HG02610 (cell line): Measurements from ENCODE around the gene GKN1.

Experiments
- ATAC-seq: cut with Tn5 transposase; IDR thresholded peaks from one replicate; pipeline ENCODE4 v1.9.1; 2021; ENCODE audit warnings: mild to moderate bottlenecking, moderate library complexity; ENCODE audit not compliant: unreplicated experiment

The GKN1 gene, protein sequence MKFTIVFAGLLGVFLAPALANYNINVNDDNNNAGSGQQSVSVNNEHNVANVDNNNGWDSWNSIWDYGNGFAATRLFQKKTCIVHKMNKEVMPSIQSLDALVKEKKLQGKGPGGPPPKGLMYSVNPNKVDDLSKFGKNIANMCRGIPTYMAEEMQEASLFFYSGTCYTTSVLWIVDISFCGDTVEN

DNA sequence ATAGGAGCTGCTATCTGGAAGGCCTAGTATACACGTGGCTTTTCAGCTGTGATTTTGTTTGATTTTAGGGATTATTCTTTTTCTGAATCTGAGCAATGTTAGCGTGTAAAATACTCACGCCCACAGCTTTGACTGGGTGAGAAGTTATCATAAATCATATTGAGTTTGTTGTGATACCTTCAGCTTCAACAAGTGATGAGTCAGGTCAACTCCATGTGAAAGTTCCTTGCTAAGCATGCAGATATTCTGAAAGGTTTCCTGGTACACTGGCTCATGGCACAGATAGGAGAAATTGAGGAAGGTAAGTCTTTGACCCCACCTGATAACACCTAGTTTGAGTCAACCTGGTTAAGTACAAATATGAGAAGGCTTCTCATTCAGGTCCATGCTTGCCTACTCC is at the start of gene GKN1:
Gene GKN1 (plus strand): TSS at position 386 of the 400 bp plus-strand sequence. CDS start 42 bp downstream, outside the sequence.
- ATAC-seq = no peak

DNA sequence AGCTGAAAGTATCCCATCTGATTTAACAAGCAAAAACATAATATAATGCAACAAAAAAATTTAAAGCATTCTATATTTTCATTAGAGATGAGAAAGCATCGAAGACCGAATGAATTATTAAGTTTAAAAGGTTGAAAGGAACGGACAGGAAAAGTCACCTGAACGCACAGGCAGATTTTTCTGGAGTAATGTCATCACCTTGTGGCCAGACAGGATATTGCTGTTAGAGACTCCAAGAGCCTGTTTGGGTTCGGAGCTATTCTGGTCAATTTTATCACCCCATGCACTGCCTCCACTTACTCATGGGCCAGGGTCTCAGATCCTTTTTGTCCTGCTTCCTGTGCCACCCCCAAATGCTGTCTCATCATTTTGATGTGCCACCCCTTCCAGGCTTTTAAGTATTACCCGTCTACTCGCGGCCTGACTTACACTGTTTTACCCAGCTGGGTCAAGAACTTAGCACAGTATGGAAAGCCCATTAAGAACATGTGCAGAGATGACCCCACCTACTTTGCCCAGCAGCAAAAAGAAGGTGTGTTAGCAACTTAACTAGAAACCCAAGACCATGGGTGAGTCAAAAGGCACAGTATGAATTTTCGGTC is 49.0 kb upstream of the GKN1 start:
- ATAC-seq = no peak

DNA sequence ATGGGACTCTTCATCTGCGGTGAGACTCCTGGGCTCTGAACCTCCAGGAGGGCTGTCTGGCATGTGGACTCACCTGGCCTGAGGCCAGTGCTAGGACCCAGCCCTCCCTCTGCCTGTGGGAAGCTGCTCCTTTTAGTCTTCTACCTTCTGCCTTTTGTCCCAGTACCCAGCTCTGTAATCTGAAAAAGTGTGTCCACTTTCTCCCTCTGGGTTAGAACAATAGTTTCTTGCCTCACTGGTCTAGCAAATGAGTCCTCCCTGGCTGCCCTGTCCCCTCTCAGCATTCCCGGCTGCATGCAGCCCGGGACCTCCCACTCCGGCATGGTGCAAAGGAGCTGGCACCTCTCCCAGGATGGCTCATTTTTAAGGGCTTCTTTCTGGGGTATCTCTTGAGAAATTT is 47.6 kb upstream of the GKN1 start:
- ATAC-seq = no peak

DNA sequence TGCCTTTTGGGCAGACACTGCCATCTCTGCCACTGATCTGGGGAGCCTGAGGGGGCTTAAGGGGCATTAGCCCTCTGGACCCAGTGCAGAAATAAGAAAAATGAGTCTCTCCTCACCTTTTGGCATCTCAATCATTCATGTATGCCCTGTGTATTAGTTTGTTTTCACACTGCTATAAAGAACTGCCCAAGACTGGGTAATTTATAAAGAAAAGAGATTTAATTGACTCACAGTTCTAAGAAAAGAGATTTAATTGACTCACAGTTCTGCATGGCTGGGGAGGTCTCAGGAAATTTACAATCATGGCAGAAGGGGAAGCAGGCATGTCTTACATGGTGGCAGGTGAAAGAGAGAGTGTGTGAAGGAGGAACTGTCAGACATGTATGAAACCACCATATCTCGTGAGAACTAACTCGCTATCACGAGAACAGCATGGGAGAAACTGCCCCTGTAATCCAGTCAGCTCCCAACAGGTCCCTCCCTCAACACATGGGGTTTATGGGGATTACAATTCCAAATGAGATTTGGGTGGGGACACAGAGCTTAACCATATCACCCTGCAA is 43.2 kb upstream of the GKN1 start:
- no peak for ATAC-seq

DNA sequence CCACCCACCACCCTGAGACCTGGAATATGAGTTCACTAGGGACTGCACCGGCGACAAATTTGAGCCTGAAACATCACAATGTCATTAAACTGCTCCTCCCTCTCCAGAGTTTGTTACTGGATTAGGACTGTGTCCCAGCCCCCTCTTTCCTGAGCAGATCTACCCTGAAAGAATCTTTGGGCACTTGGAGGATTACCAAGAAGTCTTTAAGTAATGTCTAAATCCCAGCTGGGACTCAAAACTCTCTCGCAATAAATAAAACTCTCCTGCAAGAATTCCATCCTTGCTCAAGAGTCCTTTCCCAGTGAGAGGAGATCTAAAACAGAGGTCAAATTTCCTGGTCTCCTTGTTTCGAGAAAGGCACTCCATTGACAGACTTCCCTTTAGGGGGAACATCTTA is 42.6 kb upstream of the GKN1 start:
- no peak for ATAC-seq

DNA sequence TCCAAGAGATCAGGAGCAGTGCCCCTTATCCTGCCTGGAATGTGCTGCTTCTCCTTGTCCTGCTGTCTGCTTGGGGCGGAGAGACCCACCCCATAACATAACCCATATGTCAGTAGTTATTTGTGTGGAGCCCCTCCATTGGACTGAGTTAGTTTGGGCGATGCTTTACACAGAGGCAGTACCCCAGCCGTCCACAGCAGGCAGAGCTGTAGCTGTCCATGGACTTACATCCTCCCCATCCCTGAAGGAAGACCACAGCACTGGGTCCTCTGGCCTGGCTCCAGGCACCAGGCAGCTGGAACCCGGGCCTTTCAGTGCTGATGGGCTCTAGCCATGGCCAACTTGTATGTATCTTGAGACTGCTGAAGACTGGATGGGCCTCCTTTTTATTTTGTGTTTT is 42.0 kb upstream of the GKN1 start:
- ATAC-seq = no peak

DNA sequence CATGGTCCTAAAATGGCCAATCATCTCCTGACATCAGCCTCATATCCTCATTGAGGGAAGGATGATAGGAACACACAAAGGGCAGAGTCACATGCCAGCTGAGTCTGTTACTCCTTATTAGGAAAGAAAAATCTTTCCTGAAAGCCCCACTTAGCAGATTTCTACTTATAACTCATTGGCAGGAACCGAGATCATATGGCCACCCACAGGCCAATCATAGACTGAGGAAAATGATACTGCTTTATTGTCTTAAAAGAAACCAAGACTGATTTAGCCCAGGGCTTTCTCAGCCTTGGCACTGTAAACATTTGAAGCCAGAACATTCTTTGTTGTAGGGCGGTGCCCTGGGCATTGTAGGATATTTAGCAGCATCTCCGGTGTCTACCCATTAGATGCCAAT is 40.4 kb upstream of the GKN1 start:
- no peak for ATAC-seq

DNA sequence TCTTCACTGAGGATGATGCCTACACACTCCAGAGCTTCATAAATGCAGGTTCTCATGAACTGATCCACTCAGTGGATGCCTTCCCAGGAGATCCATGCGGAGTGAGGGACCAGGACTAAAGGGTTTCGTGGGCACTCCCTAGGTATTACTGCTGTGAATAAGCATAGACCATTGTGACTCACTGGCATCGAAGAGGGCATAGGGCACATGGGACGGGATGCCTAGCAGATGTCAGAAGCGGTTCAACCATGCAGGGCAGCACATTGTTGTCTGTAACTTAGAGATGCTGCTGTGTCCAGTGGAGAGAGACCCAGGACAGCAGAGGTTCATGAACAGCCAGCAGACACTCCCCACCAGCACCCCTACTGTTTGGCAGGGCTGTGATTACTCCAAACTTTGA is 39.0 kb upstream of the GKN1 start:
- no peak for ATAC-seq

DNA sequence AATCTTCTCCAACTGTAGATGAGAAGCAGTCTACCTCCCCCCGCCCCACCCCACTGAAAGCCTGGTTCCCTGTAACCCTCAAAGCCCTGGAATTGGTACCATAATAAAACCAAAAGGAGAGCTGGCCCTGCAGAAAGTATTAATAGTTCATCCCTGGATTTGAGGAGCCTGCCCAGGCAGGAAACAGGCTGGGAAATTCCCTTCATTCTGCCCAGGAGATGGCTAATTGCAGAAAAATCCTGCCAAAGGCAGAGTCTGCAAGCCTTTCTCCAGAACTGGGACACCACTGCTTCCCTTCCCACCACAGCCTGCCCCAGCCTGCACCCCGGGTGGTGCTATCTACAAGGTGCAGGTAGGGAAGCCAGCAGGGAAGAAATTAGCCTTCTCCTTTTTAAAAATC is 38.0 kb upstream of the GKN1 start:
- no peak for ATAC-seq

DNA sequence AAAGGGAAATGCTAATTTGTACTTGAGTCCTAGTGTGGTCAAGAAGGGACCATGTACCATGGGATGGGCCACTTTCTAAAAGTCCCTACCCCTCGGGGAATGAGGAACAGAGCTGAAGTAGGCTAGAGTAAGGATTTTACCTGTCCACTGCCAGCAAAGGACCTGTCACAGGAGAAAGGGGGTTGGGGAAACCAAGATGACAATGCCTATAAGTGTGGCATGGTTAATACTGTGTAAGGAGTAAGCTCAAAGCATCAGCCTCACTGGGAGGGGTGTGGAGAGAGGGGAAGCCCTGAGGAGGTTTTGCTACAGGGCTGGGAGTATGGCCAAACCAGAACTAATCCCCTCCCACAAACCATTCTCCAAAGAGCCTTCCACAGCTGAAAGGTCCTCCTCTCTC is 37.5 kb upstream of the GKN1 start:
- ATAC-seq = no peak

DNA sequence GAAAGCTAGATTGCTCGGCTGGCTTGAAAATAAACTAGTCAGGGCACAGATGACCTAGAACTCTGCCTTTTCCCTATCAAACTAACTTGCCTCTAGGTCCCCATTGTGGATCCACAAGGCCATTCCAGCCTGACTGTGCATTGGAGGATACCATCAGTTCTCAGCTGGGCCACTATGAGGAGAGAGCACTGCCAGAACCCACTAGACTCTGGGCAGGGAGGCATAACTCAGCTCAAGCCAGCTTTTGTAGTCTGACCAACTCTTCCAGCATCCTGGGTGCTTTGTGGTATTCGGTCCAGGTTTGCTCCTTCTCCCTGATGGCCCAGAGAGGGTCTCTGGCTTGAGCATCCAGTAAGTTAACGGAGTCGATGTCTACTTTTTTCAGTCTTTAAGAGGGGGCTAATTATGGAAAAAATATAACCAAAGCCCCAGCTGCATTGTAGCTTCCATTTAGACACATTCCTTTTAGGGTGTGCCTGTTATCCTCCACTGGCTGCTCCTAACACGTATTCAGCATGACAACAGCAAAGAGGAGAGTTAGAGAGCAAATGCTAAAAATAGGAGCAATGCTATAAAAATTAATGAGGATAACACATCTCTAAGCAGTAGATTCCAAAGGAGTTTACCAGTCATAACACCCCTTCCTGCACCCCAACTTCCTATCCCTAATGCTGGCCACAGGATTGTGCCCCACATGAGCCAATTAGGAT is 36.9 kb upstream of the GKN1 start:
- ATAC-seq = no peak

DNA sequence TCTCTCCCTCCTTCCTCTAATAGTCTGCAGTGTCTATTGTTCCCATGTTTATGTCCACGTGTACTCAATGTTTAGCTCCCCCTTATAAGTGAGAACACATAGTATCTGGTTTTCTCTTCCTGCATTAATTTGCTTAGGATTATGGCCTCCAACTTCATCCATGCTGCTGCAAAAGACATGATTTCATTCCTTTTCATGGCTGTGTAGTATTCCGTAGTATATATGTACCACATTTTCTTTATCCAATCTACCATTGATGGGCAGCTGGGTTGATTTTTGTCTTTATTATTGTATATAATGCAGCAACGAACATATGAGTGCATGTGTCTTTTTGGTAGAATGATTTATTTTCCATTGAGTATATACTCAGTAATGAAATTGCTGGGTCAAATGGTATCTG is 35.5 kb upstream of the GKN1 start:
- no peak for ATAC-seq

DNA sequence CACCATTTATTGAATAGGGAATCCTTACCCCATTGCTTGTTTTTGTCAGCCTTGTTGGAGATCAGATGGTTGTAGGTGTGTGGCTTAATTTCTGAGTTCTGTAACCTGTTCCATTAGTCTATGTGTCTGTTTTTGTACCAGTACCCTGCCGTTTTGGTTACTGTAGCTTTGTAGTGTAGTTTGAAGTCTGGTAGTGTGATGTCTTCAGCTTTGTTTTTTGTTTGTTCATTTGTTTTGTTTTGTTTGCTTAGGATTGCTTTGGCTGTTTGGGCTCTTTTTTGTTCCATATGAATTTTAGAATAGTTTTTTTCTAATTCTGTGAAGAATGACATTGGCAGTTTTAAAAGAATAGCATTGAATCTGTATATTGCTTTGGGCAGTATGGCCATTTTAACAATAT is 34.5 kb upstream of the GKN1 start:
- ATAC-seq = no peak

DNA sequence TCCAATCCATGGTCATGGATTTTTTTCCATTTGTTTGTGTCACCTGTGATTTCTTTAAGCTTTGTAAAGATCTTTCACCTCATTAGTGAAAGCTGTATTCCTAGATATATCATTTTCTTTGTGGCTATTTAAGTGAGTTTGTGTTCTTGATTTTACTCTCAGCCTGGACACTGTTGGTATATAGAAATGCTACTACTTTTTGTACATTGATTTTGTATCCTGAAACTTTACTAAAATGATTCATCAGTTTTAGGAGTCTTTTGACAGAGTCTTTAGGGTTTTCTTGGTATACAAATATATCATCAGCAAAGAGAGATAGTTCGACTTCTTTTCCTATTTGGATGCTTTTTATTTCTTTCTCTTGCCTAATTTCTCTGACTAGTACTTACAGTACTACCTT is 34.1 kb upstream of the GKN1 start:
- no peak for ATAC-seq

DNA sequence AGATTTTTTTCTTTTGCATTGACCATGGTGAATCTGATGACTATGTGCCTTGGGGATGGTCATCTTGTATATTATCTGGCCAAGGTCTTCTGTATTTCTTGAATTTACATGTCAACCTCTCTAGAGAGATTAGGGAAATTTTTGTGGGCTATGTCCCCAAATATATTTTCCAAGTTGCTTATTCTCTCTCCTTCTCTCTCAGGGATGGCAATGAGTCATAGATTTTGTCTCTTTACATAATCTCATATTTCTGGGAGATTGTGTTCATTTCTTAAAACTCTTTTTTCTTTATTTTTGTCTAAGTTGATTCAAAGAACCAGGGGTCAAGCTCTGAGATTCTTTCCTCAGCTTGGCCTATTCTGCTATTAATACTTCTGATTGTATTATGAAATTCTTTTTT is 31.6 kb upstream of the GKN1 start:
- ATAC-seq = no peak

DNA sequence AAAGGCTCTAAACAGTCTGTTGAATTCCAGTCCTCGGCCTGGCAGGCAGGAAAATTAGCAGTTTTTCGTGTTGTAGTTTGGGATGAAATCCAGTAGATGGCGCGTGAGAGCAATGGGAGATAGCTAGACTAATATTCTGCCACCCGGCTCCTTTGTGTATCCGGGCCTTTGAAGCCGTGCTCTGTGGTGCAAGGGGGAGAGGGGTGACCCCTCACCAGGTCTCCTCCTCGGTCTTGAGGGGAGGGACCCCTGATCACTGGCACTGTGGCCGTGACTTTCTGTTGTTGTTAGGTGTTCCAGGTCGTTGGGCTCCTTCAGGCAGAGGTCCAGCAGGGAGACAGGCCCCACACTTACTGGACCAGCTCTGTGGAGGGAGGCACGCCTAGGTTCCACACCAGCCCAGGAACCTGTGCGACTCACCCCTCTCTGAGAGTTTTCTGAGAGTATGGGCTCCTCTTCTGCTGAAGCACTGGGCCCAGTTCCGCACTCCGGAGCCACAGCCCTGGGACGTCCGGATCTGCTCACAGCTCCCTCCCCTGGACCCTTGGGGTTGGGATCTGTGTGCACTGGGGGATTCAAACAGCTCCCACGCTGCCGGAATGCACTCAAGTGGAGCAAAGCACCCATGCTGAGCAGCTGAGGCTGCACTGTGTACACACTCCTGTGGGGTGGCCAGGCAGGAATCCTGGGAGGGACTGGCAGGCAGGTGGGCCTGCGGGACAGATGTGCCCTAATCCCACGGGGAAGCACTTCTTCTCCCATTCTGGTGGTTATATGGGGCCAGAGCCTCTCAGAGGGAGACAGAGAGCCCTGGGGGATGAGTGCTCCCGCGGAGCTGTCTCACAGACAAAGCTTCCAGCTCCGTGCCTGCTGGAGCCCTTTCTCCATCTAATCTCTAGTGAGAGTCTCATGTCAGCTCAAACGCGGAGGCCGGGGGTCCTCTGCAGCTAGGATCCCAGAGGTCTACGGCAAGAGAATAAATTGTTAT is 30.6 kb upstream of the GKN1 start:
- peak; percentile 48 for ATAC-seq

DNA sequence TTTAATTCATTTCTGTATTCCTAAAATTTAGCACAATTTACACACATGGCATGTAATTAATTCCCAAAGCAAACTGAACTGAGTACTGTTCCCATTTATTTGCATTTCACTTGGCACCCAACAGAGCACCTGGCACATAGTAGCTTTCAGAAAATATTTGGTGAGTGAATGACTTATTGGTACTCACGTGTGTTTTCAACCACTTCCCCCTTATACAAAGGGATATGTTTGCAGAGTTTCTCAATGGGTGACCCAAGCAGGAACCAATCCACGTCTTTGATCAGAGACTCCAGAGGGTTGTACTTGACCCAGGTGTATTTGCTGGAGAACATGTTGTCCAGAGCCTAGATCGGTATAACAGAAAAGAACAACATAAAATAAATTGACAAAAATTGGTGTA is 28.3 kb upstream of the GKN1 start:
- no peak for ATAC-seq

DNA sequence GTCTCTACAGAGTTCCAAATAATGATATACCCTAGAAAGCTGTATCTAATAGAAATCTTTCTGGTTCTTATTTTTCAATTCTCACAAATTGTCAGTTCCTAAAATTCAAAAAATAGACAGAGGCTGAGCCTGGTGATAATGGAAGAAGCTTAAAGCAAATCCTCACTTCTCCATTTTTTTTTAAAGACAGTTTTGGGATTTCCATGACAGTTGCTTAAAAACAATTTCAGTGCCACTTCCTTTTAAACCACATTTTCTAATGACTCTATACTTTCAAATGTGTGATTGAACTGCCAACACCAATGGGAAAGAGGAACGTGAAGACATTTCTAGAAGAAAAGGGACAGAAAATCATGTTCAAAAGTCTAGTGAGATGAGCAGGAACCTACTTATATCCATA is 25.7 kb upstream of the GKN1 start:
- ATAC-seq = no peak

DNA sequence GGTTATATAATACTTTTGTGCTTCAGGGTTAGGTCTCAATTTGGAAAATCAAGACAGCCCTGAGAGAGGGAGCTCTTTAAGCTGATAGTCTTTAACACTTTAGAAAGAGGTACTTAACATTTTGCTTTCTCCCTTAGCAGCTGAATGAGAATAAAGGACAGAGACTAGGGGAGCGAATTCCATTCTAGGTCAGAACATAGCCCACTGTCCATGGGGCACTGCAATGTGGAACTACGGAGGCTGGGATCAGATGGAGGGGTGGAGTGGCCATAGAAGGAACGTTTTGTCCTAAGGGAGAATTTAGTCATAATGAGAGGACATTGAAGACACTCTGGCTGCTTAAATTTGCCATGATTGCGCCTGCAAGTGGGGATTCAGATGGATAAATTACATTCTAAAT is 22.5 kb upstream of the GKN1 start:
- no peak for ATAC-seq

DNA sequence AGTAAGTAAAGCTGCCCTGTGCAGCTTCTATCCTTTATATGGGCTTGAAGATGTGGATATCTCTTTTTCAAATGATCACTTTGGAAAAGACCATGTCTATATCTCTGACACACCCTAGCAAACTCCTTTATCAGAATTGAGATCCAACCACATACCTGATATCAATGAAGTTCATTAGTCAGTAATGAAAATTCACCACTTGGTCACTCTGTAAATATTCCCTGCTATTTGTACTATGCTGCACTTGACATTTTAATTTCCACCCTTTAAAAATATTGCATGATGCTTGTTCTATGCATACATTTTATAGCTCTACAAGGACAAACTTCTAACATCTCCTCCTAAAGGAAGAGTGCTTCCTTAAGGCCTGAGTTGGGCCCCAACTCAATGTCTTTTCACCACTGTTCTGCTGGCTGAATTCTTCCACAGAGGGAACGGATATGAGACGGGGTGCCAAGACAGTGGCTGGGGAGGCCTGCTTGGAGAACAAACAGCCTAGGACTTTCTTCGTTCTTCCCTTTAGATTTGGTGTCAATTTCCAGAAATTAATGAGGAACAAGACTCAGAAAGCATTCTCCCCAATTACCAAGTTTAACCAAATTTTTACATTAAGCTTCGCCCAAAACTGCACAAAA is 21.4 kb upstream of the GKN1 start, which contains the start of gene GKN2:
Gene GKN2 (minus strand): TSS at position 7 of the 635 bp plus-strand sequence. CDS start 32 bp downstream, outside the sequence.
- ATAC-seq = no peak
